ENCODE results near the gene MAPKAPK2. TPM values are rescaled to one million over a fixed set of nuclear protein-coding genes. Genes with fewer than 3 reads are reported as not detected.

Gene MAPKAPK2
- total RNA-seq, 2 experiments from 2014 or later, result 96.9 to 97.4 TPM

GRCh38 chr1:206737729-206738201 is 53.1 kb downstream of the MAPKAPK2 start:
- no peaks in the 10 kb centered on the region for H3K27me3 Mint-ChIP-seq
- H3K27ac Mint-ChIP-seq, result peak overlapping the region; percentile 64
- no peaks in the 10 kb centered on the region for H3K9me3 Mint-ChIP-seq
- CTCF ChIA-PET, result interaction anchor here (0.7 to 9.3 kb wide), 11 partner anchors 11 to 177 kb away, joined by 3 to 315 read pairs (median 4); partner anchors contain the start of genes IL10 and IL19
- peaks cover 17% of the 10 kb centered on the region for H3K36me3 Mint-ChIP-seq
- peak; percentile 78 for DNase-seq
- H3K4me3 Mint-ChIP-seq, result no peak overlapping the region
- POLR2A ChIA-PET, result interaction anchor here (1.0 to 1.3 kb wide), 5 partner anchors 29 to 66 kb away, joined by 3 to 15 read pairs (median 4); no protein-coding TSS in a partner anchor
- peaks cover 86% of the 10 kb centered on the region for H3K4me1 Mint-ChIP-seq (ENCODE audit: low read depth)
- intact Hi-C loops (cut with micrococcal nuclease), result no loop called here

- no peak for DNase-seq
- no peaks in the 10 kb centered on the region for H3K27me3 Mint-ChIP-seq
- H3K27ac Mint-ChIP-seq, result peak overlapping the region; percentile 64
- no peak overlapping the region for H3K4me3 Mint-ChIP-seq
- no peaks in the 10 kb centered on the region for H3K9me3 Mint-ChIP-seq
- peaks cover 14% of the 10 kb centered on the region for H3K36me3 Mint-ChIP-seq
- H3K4me1 Mint-ChIP-seq (ENCODE audit: low read depth), result peaks cover 93% of the 10 kb centered on the region
- POLR2A ChIA-PET, result interaction anchor here (1.0 to 2.9 kb wide), 14 partner anchors 28 to 583 kb away, joined by 3 to 30 read pairs (median 4); partner anchors contain the start of gene CD55
- CTCF ChIA-PET, result interaction anchor here (0.7 to 9.3 kb wide), 22 partner anchors 12 to 184 kb away, joined by 3 to 315 read pairs (median 8); partner anchors contain the start of genes IL10 and IL19
- intact Hi-C loops (cut with micrococcal nuclease), result loop anchor here (1.0 kb wide), 5 partner anchors 19 to 65 kb away; no protein-coding TSS in a partner anchor
Observed at GRCh38 chr1:206738370-206739366, 54.0 kb downstream of the MAPKAPK2 start.

- Mint-ChIP-seq H3K36me3 (peaks cover 14% of the 10 kb centered on the region), H3K9me3 (no peaks in the 10 kb centered on the region)
- POLR2A ChIA-PET, result interaction anchor here (0.9 to 2.9 kb wide), 13 partner anchors 18 to 582 kb away, joined by 3 to 30 read pairs (median 5); partner anchors contain the start of gene CD55
Observed at GRCh38 chr1:206739411-206740076, 54.8 kb downstream of the MAPKAPK2 start.

GRCh38 chr1:206741142-206741701 is 56.5 kb downstream of the MAPKAPK2 start:
- Mint-ChIP-seq H3K9me3 (no peaks in the 10 kb centered on the region), H3K4me3 (no peak overlapping the region), H3K36me3 (peaks cover 7% of the 10 kb centered on the region), H3K27ac (no peak overlapping the region), H3K4me1 (ENCODE audit: low read depth) (peaks cover 87% of the 10 kb centered on the region), H3K27me3 (no peaks in the 10 kb centered on the region)
- no peak for DNase-seq
- POLR2A ChIA-PET, result interaction anchor here (0.7 to 2.9 kb wide), 4 partner anchors 29 to 167 kb away, joined by 3 to 30 read pairs (median 8); partner anchors contain the start of gene IL19
- intact Hi-C loops (cut with micrococcal nuclease), result no loop called here
- CTCF ChIA-PET, result interaction anchor here (0.9 to 3.1 kb wide), 5 partner anchors 15 to 192 kb away, joined by 3 to 21 read pairs (median 3); no protein-coding TSS in a partner anchor

More at GRCh38 chr1:206739411-206740076, 54.8 kb downstream of the MAPKAPK2 start:
- H3K4me1 Mint-ChIP-seq (ENCODE audit: low read depth), result peaks cover 92% of the 10 kb centered on the region
- DNase-seq, result peak; percentile 64
- H3K27me3 Mint-ChIP-seq, result no peaks in the 10 kb centered on the region
- no peak overlapping the region for H3K4me3 Mint-ChIP-seq
- peak overlapping the region; percentile 64 for H3K27ac Mint-ChIP-seq
- CTCF ChIA-PET, result interaction anchor here (0.6 to 3.1 kb wide), 17 partner anchors 13 to 243 kb away, joined by 3 to 22 read pairs (median 7); partner anchors contain the start of gene IL19
- intact Hi-C loops (cut with micrococcal nuclease), result loop anchor here (1.0 kb wide), 5 partner anchors 18 to 64 kb away; no protein-coding TSS in a partner anchor

- peak; percentile 49 for DNase-seq
- Mint-ChIP-seq H3K36me3 (peaks cover 4% of the 10 kb centered on the region), H3K27me3 (no peaks in the 10 kb centered on the region), H3K27ac (no peak overlapping the region), H3K9me3 (no peaks in the 10 kb centered on the region), H3K4me3 (no peak overlapping the region), H3K4me1 (ENCODE audit: low read depth) (peaks cover 72% of the 10 kb centered on the region)
- intact Hi-C loops (cut with micrococcal nuclease), result no loop called here
- ChIA-PET POLR2A (no interaction called here), CTCF (interaction anchor here (0.8 to 1.5 kb wide), 6 partner anchors 8 to 166 kb away, joined by 3 to 8 read pairs (median 3); partner anchors contain the start of gene DYRK3)
Observed at GRCh38 chr1:206742719-206743383, 58.1 kb downstream of the MAPKAPK2 start.

GRCh38 chr1:206744683-206745082 is 60.0 kb downstream of the MAPKAPK2 start:
- Mint-ChIP-seq H3K4me1 (ENCODE audit: low read depth) (peaks cover 63% of the 10 kb centered on the region), H3K4me3 (no peak overlapping the region), H3K9me3 (no peaks in the 10 kb centered on the region), H3K27me3 (no peaks in the 10 kb centered on the region), H3K27ac (peak overlapping the region; percentile 7), H3K36me3 (no peaks in the 10 kb centered on the region)
- POLR2A ChIA-PET, result interaction anchor here (0.9 to 1.8 kb wide), 4 partner anchors 16 to 59 kb away, joined by 3 to 5 read pairs (median 3); no protein-coding TSS in a partner anchor
- intact Hi-C loops (cut with micrococcal nuclease), result no loop called here
- DNase-seq, result peak; percentile 55
- CTCF ChIA-PET, result interaction anchor here (0.7 to 2.6 kb wide), 5 partner anchors 10 to 167 kb away, joined by 3 to 10 read pairs (median 7); no protein-coding TSS in a partner anchor

- ChIA-PET CTCF (interaction anchor here (0.7 to 2.6 kb wide), 6 partner anchors 10 to 166 kb away, joined by 3 to 10 read pairs (median 6); no protein-coding TSS in a partner anchor), POLR2A (interaction anchor here (0.9 to 1.8 kb wide), 4 partner anchors 15 to 58 kb away, joined by 3 to 5 read pairs (median 3); no protein-coding TSS in a partner anchor)
- Mint-ChIP-seq H3K9me3 (no peaks in the 10 kb centered on the region), H3K4me1 (ENCODE audit: low read depth) (peaks cover 57% of the 10 kb centered on the region), H3K36me3 (no peaks in the 10 kb centered on the region), H3K4me3 (no peak overlapping the region), H3K27ac (no peak overlapping the region), H3K27me3 (no peaks in the 10 kb centered on the region)
- intact Hi-C loops (cut with micrococcal nuclease), result no loop called here
- no peak for DNase-seq
Observed at GRCh38 chr1:206745301-206745700, 60.6 kb downstream of the MAPKAPK2 start.

GRCh38 chr1:206748348-206749030 is 63.8 kb downstream of the MAPKAPK2 start:
- peaks cover 30% of the 10 kb centered on the region for H3K4me1 Mint-ChIP-seq (ENCODE audit: low read depth)
- no peak overlapping the region for H3K4me3 Mint-ChIP-seq
- no peaks in the 10 kb centered on the region for H3K9me3 Mint-ChIP-seq
- H3K27me3 Mint-ChIP-seq, result no peaks in the 10 kb centered on the region
- no peaks in the 10 kb centered on the region for H3K36me3 Mint-ChIP-seq
- ChIA-PET CTCF (interaction anchor here (1.0 to 1.9 kb wide), 6 partner anchors 14 to 185 kb away, joined by 3 to 6 read pairs (median 4); no protein-coding TSS in a partner anchor), POLR2A (interaction anchor here (0.6 to 1.6 kb wide), 3 partner anchors 17 to 176 kb away, joined by 4 to 6 read pairs (median 4); no protein-coding TSS in a partner anchor)
- DNase-seq, result no peak
- intact Hi-C loops (cut with micrococcal nuclease), result no loop called here
- H3K27ac Mint-ChIP-seq, result no peak overlapping the region

- no peak overlapping the region for H3K4me3 Mint-ChIP-seq
- H3K36me3 Mint-ChIP-seq, result no peaks in the 10 kb centered on the region
- DNase-seq, result no peak
- H3K27ac Mint-ChIP-seq, result no peak overlapping the region
- peaks cover 37% of the 10 kb centered on the region for H3K4me1 Mint-ChIP-seq (ENCODE audit: low read depth)
- ChIA-PET CTCF (no interaction called here), POLR2A (no interaction called here)
- intact Hi-C loops (cut with micrococcal nuclease), result no loop called here
- no peaks in the 10 kb centered on the region for H3K9me3 Mint-ChIP-seq
- no peaks in the 10 kb centered on the region for H3K27me3 Mint-ChIP-seq
Observed at GRCh38 chr1:206751891-206752290, 67.2 kb downstream of the MAPKAPK2 start.

GRCh38 chr1:206752481-206752880 is 67.8 kb downstream of the MAPKAPK2 start:
- Mint-ChIP-seq H3K27ac (no peak overlapping the region), H3K9me3 (no peaks in the 10 kb centered on the region), H3K36me3 (no peaks in the 10 kb centered on the region), H3K4me1 (ENCODE audit: low read depth) (peaks cover 37% of the 10 kb centered on the region), H3K4me3 (no peak overlapping the region), H3K27me3 (no peaks in the 10 kb centered on the region)
- POLR2A ChIA-PET, result no interaction called here
- DNase-seq, result no peak
- intact Hi-C loops (cut with micrococcal nuclease), result no loop called here
- CTCF ChIA-PET, result interaction anchor here (1.0 kb wide), 1 partner anchor 230 kb away, joined by 4 read pairs; no protein-coding TSS in a partner anchor

All from activated CD4-positive, alpha-beta memory T cell treated with anti-CD3 and anti-CD28 coated beads for 36 hours (primary cell).